KOPT-K1 (cell line): ENCODE measurements around the gene MAPKBP1.

Source experiments
- H3K27ac ChIP-seq: fragments of 200-600 bp; sonication (generic); 2 replicates; pipeline ENCODE4 v1.5.1; 2016; ENCODE audit warnings: antibody characterized with exemption, mild to moderate bottlenecking, low read depth, low read length; ENCODE audit not compliant: poor library complexity, severe bottlenecking
- H3K36me3 ChIP-seq: fragments of 200-600 bp; sonication (generic); 2 replicates; pipeline ENCODE4 v1.5.1; 2017; ENCODE audit warnings: antibody characterized with exemption, mild to moderate bottlenecking, low read length, moderate library complexity; ENCODE audit not compliant: insufficient read depth
- H3K9me3 ChIP-seq: fragments of 200-600 bp; sonication (generic); 2 replicates; pipeline ENCODE4 v1.5.1; 2017; ENCODE audit warnings: antibody characterized with exemption, low read length, mild to moderate bottlenecking; ENCODE audit not compliant: insufficient read depth, poor library complexity, severe bottlenecking

The MAPKBP1 gene

GRCh38 chr15:41868321-41868720 lies 94.0 kb downstream of the MAPKBP1 start:
- Histone ChIP-seq H3K36me3 (no peaks in the 10 kb centered on the region), H3K27ac (no peak overlapping the region), H3K9me3 (no peaks in the 10 kb centered on the region)

DNA sequence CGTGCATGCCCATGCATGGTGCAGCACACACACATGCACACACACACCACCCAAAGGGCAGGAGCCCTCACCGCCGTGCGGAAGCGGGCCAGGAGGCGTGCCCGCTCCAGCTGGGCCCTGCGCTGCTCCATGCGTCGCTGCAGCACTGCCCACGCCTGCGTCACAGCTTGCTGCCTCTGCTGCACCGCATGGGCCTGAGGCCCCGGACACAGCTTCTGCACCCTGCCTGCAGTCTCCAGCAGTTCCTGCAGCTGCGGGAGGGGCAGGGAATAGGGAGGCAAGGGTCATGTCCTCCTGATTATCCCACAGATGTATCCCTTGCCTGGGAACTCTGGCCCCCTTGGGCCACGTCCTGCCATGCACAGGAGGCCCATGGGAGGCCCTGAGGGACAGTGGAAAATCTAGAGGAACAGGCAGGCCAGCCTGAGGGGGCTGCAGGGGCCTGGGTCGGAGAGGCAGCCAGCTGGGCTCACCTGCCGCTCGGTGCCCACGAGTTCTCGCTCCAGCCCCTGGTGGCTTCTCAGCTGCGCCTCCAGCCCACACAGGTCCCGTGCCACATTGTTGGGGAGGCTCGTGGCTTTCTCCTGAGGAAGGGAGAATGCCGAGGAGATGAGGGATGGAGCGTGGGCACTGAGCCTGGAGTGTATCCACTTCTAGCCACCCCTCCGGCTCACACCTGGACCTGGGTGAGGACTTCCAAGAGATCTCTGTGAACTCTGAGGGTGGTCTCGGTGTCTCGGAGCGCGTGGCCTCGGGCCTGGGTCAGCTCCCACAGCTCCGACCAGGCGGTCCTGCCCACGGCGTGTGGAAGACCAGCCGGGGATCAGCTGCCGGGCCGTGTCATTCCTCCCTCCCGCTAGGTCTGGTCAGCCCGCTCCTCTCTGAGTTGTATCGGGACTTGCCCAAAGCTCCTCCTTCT lies 95.7 kb downstream of the MAPKBP1 start:
- H3K27ac ChIP-seq: no peak overlapping the region
- H3K36me3 ChIP-seq: no peaks in the 10 kb centered on the region
- H3K9me3 ChIP-seq: no peaks in the 10 kb centered on the region

DNA sequence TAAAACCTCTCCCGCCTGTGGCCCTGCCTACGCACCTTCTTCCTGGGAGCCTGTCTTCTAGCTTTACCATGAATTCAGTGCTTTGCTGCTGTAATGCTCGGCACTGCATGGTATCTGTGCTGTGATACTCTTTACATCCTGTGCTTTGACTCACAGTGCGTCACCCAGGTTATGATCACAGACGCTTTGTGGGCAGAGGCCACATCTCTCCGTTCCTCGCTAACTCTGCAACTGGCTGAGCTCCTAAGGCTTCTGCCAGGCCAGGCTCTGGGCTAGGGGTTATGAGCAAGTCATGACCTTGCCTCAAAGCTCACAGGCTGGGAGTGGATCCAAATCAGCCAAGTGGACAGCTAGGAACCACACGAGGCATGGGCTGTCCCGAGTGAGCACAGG lies 96.4 kb downstream of the MAPKBP1 start:
- no peaks in the 10 kb centered on the region for H3K36me3 ChIP-seq
- no peaks in the 10 kb centered on the region for H3K9me3 ChIP-seq
- no peak overlapping the region for H3K27ac ChIP-seq

DNA sequence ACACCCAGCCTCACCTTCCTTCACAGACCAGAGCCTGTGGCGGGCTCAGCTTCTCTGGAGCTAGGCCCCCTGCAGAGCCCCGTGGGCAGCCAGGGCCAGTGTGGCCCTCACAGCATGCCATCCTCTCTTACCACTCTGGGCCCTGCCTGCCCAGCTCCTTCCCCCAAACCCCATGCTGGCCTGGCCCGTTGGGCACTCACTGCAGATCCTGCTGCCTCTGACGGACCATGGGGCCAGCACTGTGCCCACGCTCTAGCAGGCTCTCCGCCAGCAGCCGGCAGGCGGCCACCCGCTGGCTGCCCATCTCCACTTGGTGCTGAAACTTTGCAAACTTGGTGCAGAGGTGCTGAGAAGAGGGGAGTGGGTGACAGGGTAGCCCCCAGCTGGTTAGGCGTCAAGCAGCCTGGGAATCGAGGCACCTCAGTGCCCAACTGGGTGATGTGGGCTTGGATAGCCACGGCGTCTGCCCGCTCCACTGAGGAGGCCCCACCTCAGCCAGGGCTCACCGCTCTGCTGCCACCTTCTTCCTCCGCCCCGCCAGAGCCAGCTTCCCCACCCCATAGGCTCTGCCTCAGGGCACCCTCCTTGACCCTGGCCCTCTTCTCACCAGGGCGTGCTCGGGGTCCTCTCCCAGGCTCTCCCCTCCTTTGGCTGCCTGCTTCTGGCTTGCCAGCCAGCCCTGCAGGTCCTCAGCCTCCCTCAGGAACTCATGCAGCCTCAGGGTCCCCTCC lies 97.1 kb downstream of the MAPKBP1 start:
- Histone ChIP-seq H3K9me3 (no peaks in the 10 kb centered on the region), H3K27ac (no peak overlapping the region), H3K36me3 (no peaks in the 10 kb centered on the region)

GRCh38 chr15:41872166-41872747 lies 98.0 kb downstream of the MAPKBP1 start:
- no peaks in the 10 kb centered on the region for H3K36me3 ChIP-seq
- no peaks in the 10 kb centered on the region for H3K9me3 ChIP-seq
- no peak overlapping the region for H3K27ac ChIP-seq

- no peak overlapping the region for H3K27ac ChIP-seq
- no peaks in the 10 kb centered on the region for H3K9me3 ChIP-seq
- H3K36me3 ChIP-seq: no peaks in the 10 kb centered on the region
Measured at GRCh38 chr15:41873711-41874110, 99.4 kb downstream of the MAPKBP1 start.

DNA sequence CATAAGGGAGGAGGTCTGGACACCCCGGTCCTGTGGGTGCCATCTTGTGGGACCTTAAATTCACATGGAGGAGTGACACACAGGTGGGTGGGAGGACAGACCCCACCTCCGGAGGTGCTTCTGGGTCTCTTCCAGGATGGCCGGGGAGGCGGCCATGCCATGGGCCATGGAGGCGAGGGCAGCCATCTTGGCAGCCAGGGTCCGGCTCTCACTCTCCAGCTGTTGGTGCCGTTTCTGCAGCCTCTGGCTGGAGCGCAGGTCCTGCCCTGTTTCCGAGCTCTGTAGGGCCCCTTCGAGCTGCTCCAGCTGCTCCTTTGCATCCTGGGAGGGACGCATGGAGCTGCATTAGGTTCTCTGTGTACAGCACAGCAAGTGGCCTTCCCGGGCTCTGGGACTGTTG lies 100.5 kb downstream of the MAPKBP1 start:
- H3K36me3 ChIP-seq: no peaks in the 10 kb centered on the region
- no peak overlapping the region for H3K27ac ChIP-seq

GRCh38 chr15:41876007-41876406 lies 101.7 kb downstream of the MAPKBP1 start:
- Histone ChIP-seq H3K27ac (no peak overlapping the region), H3K9me3 (no peaks in the 10 kb centered on the region), H3K36me3 (no peaks in the 10 kb centered on the region)

More for the DNA sequence above, 100.5 kb downstream of the MAPKBP1 start:
- no peaks in the 10 kb centered on the region for H3K9me3 ChIP-seq

DNA sequence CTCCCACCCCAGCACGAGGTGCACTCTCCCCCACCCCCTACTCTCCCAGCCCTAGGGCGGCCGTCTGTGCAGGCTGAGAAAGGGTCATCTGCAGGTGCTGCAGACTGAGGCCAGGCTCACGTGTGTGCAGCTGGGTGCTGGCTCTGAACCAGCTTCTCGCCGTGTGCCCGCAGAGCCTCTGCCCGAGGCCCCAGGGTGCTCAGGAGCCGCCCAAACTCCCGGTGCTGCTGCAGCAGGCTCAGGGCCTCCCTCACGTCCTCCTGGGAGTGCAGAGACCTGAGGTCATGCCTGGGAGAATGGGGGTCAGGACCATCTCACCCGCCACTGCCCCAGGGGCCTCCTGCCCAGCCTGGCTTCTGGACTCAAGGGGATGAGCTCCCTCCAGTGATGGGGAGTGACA lies 102.4 kb downstream of the MAPKBP1 start:
- Histone ChIP-seq H3K27ac (no peak overlapping the region), H3K9me3 (no peaks in the 10 kb centered on the region), H3K36me3 (no peaks in the 10 kb centered on the region)
